IMR-90 (cell line): ENCODE data around the gene ZMYM4. TPM values are rescaled to one million over a fixed set of nuclear protein-coding genes. Genes with fewer than 3 reads are reported as not detected.

ENCODE experiments used
- ATAC-seq: fragments of 200-7000 bp; cut with Tn5 transposase; 2 replicates; pipeline ENCODE4 v1.9.1; 2020; ENCODE audit warnings: low read depth, mild to moderate bottlenecking, moderate library complexity
- BruUV-seq: library from RNA; stranded (reverse); fragments of 400-500 nt; replicated peaks from 2 replicates; lab custom pipeline; 2021; lab: Mats Ljungman, UMichigan
- CTCF ChIA-PET: fragments of 300-600 bp; formaldehyde crosslinking; extraction: SDS; loops from one replicate; lab custom pipeline; 2021; ENCODE audit warnings: antibody characterized with exemption; lab: Yijun Ruan, JAX
- POLR2A ChIA-PET: fragments of 300-600 bp; sonication (Branson Sonifier 250); formaldehyde crosslinking; loops from one replicate; lab custom pipeline; 2022; ENCODE audit warnings: antibody characterized with exemption; ENCODE audit not compliant: unreplicated experiment; lab: Charles Lee
- DNase-seq: peaks from one replicate; pipeline ENCODE4 v3.0.0; 2013
- H2AFZ ChIP-seq: replicated peaks from 2 replicates; pipeline ENCODE3; 2013; ENCODE audit warnings: low read length, mild to moderate bottlenecking; ENCODE audit not compliant: poor library complexity
- H2AK5ac ChIP-seq: 2 replicates; pipeline ENCODE4 v1.6.1; 2013; ENCODE audit warnings: low read depth, low read length, inconsistent platforms
- H2AK9ac ChIP-seq: replicated peaks from 2 replicates; pipeline ENCODE3; 2013; ENCODE audit warnings: mild to moderate bottlenecking, low read depth, low read length, moderate library complexity; ENCODE audit not compliant: poor library complexity
- H2BK120ac ChIP-seq: 2 replicates; pipeline ENCODE4 v1.6.1; 2013; ENCODE audit warnings: low read depth, low read length, inconsistent platforms
- H2BK15ac ChIP-seq: 3 replicates; pipeline ENCODE4 v1.6.1; 2013; ENCODE audit warnings: low read depth, low read length, inconsistent platforms
- H2BK20ac ChIP-seq: 2 replicates; pipeline ENCODE4 v1.6.1; 2013; ENCODE audit warnings: low read depth, mild to moderate bottlenecking, inconsistent platforms, low read length, moderate library complexity
- H2BK5ac ChIP-seq: 2 replicates; pipeline ENCODE4 v1.6.1; 2013; ENCODE audit warnings: mild to moderate bottlenecking, low read depth, low read length, inconsistent platforms; ENCODE audit not compliant: poor library complexity, severe bottlenecking
- H3K14ac ChIP-seq: replicated peaks from 2 replicates; pipeline ENCODE4 v1.6.1; 2013; ENCODE audit warnings: low read depth, low read length, inconsistent platforms
- H3K18ac ChIP-seq: 2 replicates; pipeline ENCODE4 v1.6.1; 2013; ENCODE audit warnings: low read depth, low read length, control low read depth
- H3K23ac ChIP-seq: 2 replicates; pipeline ENCODE4 v1.6.1; 2013; ENCODE audit warnings: low read depth, low read length, inconsistent platforms
- H3K27ac ChIP-seq: 2 replicates; pipeline ENCODE4 v1.5.1; 2013; ENCODE audit warnings: mild to moderate bottlenecking, control low read depth, low read length; ENCODE audit not compliant: insufficient read depth
- H3K27me3 ChIP-seq: 2 replicates; pipeline ENCODE4 v1.6.1; 2013; ENCODE audit warnings: low read length; ENCODE audit not compliant: control insufficient read depth, insufficient read depth
- H3K36me3 ChIP-seq: 2 replicates; pipeline ENCODE4 v1.6.1; 2013; ENCODE audit warnings: low read length, mixed read lengths; ENCODE audit not compliant: control insufficient read depth, insufficient read depth
- H3K4ac ChIP-seq: 2 replicates; pipeline ENCODE4 v1.6.1; 2013; ENCODE audit warnings: low read depth, low read length, inconsistent platforms
- H3K4me1 ChIP-seq: 2 replicates; pipeline ENCODE4 v1.6.1; 2013; ENCODE audit warnings: low read length, mixed read lengths; ENCODE audit not compliant: control insufficient read depth, insufficient read depth
- H3K4me2 ChIP-seq: 2 replicates; pipeline ENCODE4 v1.6.1; 2013; ENCODE audit warnings: low read depth, mild to moderate bottlenecking, control low read depth, low read length, moderate library complexity
- H3K4me3 ChIP-seq: 2 replicates; pipeline ENCODE4 v1.5.1; 2013; ENCODE audit warnings: low read depth, mild to moderate bottlenecking, control low read depth, low read length, moderate library complexity; ENCODE audit not compliant: insufficient read depth
- H3K56ac ChIP-seq: 2 replicates; pipeline ENCODE4 v1.6.1; 2013; ENCODE audit warnings: low read length, inconsistent platforms; ENCODE audit not compliant: insufficient read depth; ENCODE audit errors: extremely low read depth
- H3K79me1 ChIP-seq, 2 experiments: 2 replicates each; pipeline ENCODE4 v1.6.1; 2013; ENCODE audit warnings: low read length in 2 of 2, inconsistent platforms in 1 of 2, low read depth in 1 of 2
- H3K9ac ChIP-seq: 2 replicates; pipeline ENCODE4 v1.6.1; 2013; ENCODE audit warnings: low read depth, low read length, control low read depth
- H3K9me1 ChIP-seq: 2 replicates; pipeline ENCODE4 v1.6.1; 2013; ENCODE audit warnings: low read length, inconsistent platforms; ENCODE audit not compliant: insufficient read depth
- H3K9me3 ChIP-seq: 2 replicates; pipeline ENCODE4 v1.6.1; 2013; ENCODE audit warnings: low read length; ENCODE audit not compliant: control insufficient read depth, insufficient read depth
- H4K20me1 ChIP-seq: 2 replicates; pipeline ENCODE4 v1.6.1; 2013; ENCODE audit warnings: low read length, inconsistent platforms; ENCODE audit not compliant: insufficient read depth
- H4K5ac ChIP-seq: 2 replicates; pipeline ENCODE4 v1.6.1; 2013; ENCODE audit warnings: mild to moderate bottlenecking, low read depth, low read length, control low read depth
- H4K8ac ChIP-seq, 2 experiments: 2 replicates each; pipeline ENCODE4 v1.6.1; 2013; ENCODE audit warnings: low read depth in 2 of 2, low read length in 2 of 2, control low read depth in 1 of 2, inconsistent platforms in 1 of 2
- H4K91ac ChIP-seq: 2 replicates; pipeline ENCODE4 v1.6.1; 2013; ENCODE audit warnings: low read depth, low read length, inconsistent platforms; ENCODE audit not compliant: insufficient read depth
- BHLHE40 ChIP-seq: fragments of 150-350 bp; IDR thresholded peaks from 2 replicates; pipeline ENCODE4 v1.6.1; 2016; ENCODE audit warnings: mild to moderate bottlenecking, low read depth, low read length
- CEBPB ChIP-seq: IDR thresholded peaks from 2 replicates; pipeline ENCODE4 v1.6.1; 2012; ENCODE audit warnings: low read depth, low read length, improper control_type of control experiment
- CHD1 ChIP-seq: IDR thresholded peaks from 2 replicates; pipeline ENCODE4 v1.6.1; 2012; ENCODE audit warnings: low read depth, low read length, improper control_type of control experiment
- CTCF ChIP-seq: conservative IDR thresholded peaks from 2 replicates; pipeline ENCODE4 v1.5.1; 2012; ENCODE audit warnings: mild to moderate bottlenecking, low read depth, low read length, improper control_type of control experiment
- ELK1 ChIP-seq: fragments of 150-350 bp; IDR thresholded peaks from 2 replicates; pipeline ENCODE4 v1.6.1; 2016; ENCODE audit warnings: low read depth, mild to moderate bottlenecking, low read length, moderate library complexity, borderline replicate concordance
- FOS ChIP-seq: fragments of 150-350 bp; IDR thresholded peaks from 2 replicates; pipeline ENCODE4 v1.6.1; 2016; ENCODE audit warnings: low read depth, low read length
- MAFK ChIP-seq: IDR thresholded peaks from 2 replicates; pipeline ENCODE4 v1.6.1; 2012; ENCODE audit warnings: low read depth, low read length, improper control_type of control experiment
- MAZ ChIP-seq: IDR thresholded peaks from 2 replicates; pipeline ENCODE4 v1.6.1; 2012; ENCODE audit warnings: low read depth, mild to moderate bottlenecking, low read length, improper control_type of control experiment, moderate library complexity, borderline replicate concordance
- MXI1 ChIP-seq: IDR thresholded peaks from 2 replicates; pipeline ENCODE4 v1.6.1; 2012; ENCODE audit warnings: low read depth, mild to moderate bottlenecking, low read length, moderate library complexity, borderline replicate concordance
- NFE2L2 ChIP-seq: fragments of 150-350 bp; IDR thresholded peaks from 2 replicates; pipeline ENCODE4 v1.6.1; 2016; ENCODE audit warnings: low read depth, mild to moderate bottlenecking, low read length
- POLR2A ChIP-seq: IDR thresholded peaks from 2 replicates; pipeline ENCODE4 v1.6.1; 2012; ENCODE audit warnings: mild to moderate bottlenecking, low read depth, low read length
- RAD21 ChIP-seq: IDR thresholded peaks from 2 replicates; pipeline ENCODE4 v1.6.1; 2012; ENCODE audit warnings: low read length, improper control_type of control experiment
- RCOR1 ChIP-seq: IDR thresholded peaks from 2 replicates; pipeline ENCODE4 v1.6.1; 2012; ENCODE audit warnings: mild to moderate bottlenecking, low read length, improper control_type of control experiment; ENCODE audit not compliant: insufficient replicate concordance
- RFX5 ChIP-seq: IDR thresholded peaks from 2 replicates; pipeline ENCODE4 v1.8.0; 2012; ENCODE audit warnings: low read depth, mild to moderate bottlenecking, low read length, moderate library complexity
- SMC3 ChIP-seq: fragments of 150-350 bp; IDR thresholded peaks from 2 replicates; pipeline ENCODE4 v1.6.1; 2016; ENCODE audit warnings: low read depth, mild to moderate bottlenecking, antibody characterized with exemption, low read length, moderate library complexity
- WGBS, 2 experiments: methylation state at CpG; one replicate each; pipeline versions ENCODE4 v1.1.5 to v1.1.7; 2013; ENCODE audit warnings: missing lambda C conversion rate in 2 of 2; ENCODE audit not compliant: insufficient read length in 1 of 2; ENCODE audit errors: extremely low coverage in 2 of 2; 5-methylcytosine and 5-hydroxymethylcytosine counted together
- dilution Hi-C: fragments of 300-500 bp; cut with HindIII; formaldehyde crosslinking; loops from one replicate; pipeline ENCODE4 v1.14.3; 2018; ENCODE audit warnings: low sequenced_read_pairs; ENCODE audit not compliant: unreplicated experiment
- in situ Hi-C: fragments of 300-500 bp; cut with MboI; formaldehyde crosslinking; loops from 3 replicates; pipeline ENCODE4 v1.14.3; 2019; ENCODE audit warnings: low sequenced_read_pairs, inconsistent platforms, mixed read lengths
- intact Hi-C: fragments of 100-400 bp; cut with micrococcal nuclease; formaldehyde crosslinking; loops from 2 replicates; pipeline ENCODE4 v1.10.0; 2022
- polyA plus RNA-seq, 3 experiments: library from polyadenylated mRNA; depleted of rRNA; stranded (reverse); fragments of >200 nt; gene quantifications; 2 replicates each; pipeline ENCODE4 v1.2.3, GENCODE V29; 2012; ENCODE audit warnings: low replicate concordance in 1 of 3
- total RNA-seq: library from RNA; depleted of rRNA; stranded (reverse); fragments of >200 nt; gene quantifications from 2 replicates; pipeline ENCODE4 v1.2.3, GENCODE V29; 2012
- TF ChIP-seq, protein P1 (sequence below): fragments of 150-350 bp; IDR thresholded peaks from 2 replicates; pipeline ENCODE4 v1.6.1; 2017; ENCODE audit warnings: mild to moderate bottlenecking, antibody characterized with exemption, low read length, low read depth

Gene ZMYM4
- total and polyA plus RNA-seq, 2 of the 4 experiments (the other 2 are of a cell fraction) = 14.7 to 53.8 TPM

DNA sequence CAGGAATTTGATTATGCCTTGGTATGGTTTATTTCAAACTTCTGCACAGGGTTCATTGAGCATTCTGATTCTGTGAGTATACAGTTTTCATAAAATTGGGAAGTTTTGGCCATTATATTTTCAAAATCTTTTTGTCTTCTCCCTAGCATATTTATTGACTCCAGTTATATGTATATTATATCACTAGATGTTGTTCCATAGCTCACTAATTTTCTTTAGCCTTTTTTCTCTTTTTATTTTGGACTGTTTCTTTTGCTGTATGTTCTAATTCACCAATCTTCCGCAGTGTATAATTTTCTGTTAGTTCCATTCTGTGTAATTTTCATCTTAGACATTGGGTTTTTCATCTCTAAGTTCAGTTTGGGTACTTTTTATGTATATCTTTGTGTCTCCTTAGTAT, 31.9 kb downstream of the ZMYM4 start:
- H4K91ac ChIP-seq = no peak overlapping the region
- POLR2A ChIA-PET = no interaction called here
- no peak overlapping the region for H4K8ac ChIP-seq
- no peak overlapping the region for H3K23ac ChIP-seq
- no peak overlapping the region for H2AK9ac ChIP-seq
- TF ChIP-seq RCOR1 (no peak), SMC3 (no peak), MAZ (no peak), MXI1 (no peak), MAFK (no peak), POLR2A (no peak), CHD1 (no peak), ELK1 (no peak), CEBPB (no peak), FOS (no peak), BHLHE40 (no peak), NFE2L2 (no peak), RFX5 (no peak), RAD21 (no peak), CTCF (no peak)
- TF ChIP-seq, protein P1, sequence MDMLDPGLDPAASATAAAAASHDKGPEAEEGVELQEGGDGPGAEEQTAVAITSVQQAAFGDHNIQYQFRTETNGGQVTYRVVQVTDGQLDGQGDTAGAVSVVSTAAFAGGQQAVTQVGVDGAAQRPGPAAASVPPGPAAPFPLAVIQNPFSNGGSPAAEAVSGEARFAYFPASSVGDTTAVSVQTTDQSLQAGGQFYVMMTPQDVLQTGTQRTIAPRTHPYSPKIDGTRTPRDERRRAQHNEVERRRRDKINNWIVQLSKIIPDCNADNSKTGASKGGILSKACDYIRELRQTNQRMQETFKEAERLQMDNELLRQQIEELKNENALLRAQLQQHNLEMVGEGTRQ = no peak
- H3K9me3 ChIP-seq = no peaks in the 10 kb centered on the region
- no peak overlapping the region for H3K4me3 ChIP-seq
- H4K20me1 ChIP-seq = peaks cover 16% of the 10 kb centered on the region; the same call in 1 of the 2 replicates
- no peaks in the 10 kb centered on the region for H3K27me3 ChIP-seq
- H2BK15ac ChIP-seq = no peak overlapping the region
- DNase-seq (no peak), ATAC-seq (no peak)
- 0 out of 2 replicates have a peak, but pooled peaks cover 2% of the 10 kb centered on the region for H3K9me1 ChIP-seq
- no peak overlapping the region for H2BK5ac ChIP-seq
- no peak overlapping the region for H3K27ac ChIP-seq
- CTCF ChIA-PET = interaction anchor here (0.7 kb wide), 1 partner anchor 9 kb away, joined by 3 read pairs; no protein-coding TSS in a partner anchor
- H3K79me1 ChIP-seq = peaks cover 22 to 66% of the 10 kb centered on the region in 2 experiments
- in situ Hi-C loops = no loop called here
- H3K14ac ChIP-seq = no peak overlapping the region
- H3K4me2 ChIP-seq = no peak overlapping the region
- BruUV-seq = no TSS peak
- H2BK20ac ChIP-seq = no peak overlapping the region
- H2BK120ac ChIP-seq = no peak overlapping the region
- no peak overlapping the region for H2AFZ ChIP-seq
- no peak overlapping the region for H3K9ac ChIP-seq
- H3K56ac ChIP-seq = no peak overlapping the region
- intact Hi-C loops = no loop called here
- no peaks in the 10 kb centered on the region for H3K4me1 ChIP-seq
- H4K5ac ChIP-seq = no peak overlapping the region
- no peak overlapping the region for H3K4ac ChIP-seq
- WGBS, 2 experiments = no CpG with 5 or more reads among the region's 1 CpG
- H3K36me3 ChIP-seq = peaks cover 10% of the 10 kb centered on the region
- dilution Hi-C loops = no loop called here
- no peak overlapping the region for H2AK5ac ChIP-seq
- no peak overlapping the region for H3K18ac ChIP-seq
